ENCODE measurements around the gene CAMKK2.

Gene CAMKK2

GRCh38 chr12:121284551-121285390 is 11.7 kb downstream of the CAMKK2 start (continued):
- TF ChIP-seq ZBTB49 (tag by site-specific recombination; IDR thresholded peaks at IDR 0.05; ENCODE audit: low read depth) (no peak), EGR2 (tag by site-specific recombination; IDR thresholded peaks at IDR 0.05; ENCODE audit: low read depth) (no peak), REPIN1 (tag by site-specific recombination; IDR thresholded peaks at IDR 0.05; ENCODE audit: low read depth) (no peak), ZNF280C (tag by site-specific recombination; IDR thresholded peaks at IDR 0.05) (no peak), PBX3 (CRISPR knock-in tag; IDR thresholded peaks at IDR 0.05) (no peak)

GRCh38 chr12:121283841-121284240 is 12.7 kb downstream of the CAMKK2 start:
- no peak overlapping the region for H3K27ac ChIP-seq (ENCODE audit: extremely low read depth, low read depth, low read length)
- H3K4me1 ChIP-seq (ENCODE audit: control insufficient read depth, insufficient read depth, low read length): 0 out of 2 replicates have a peak, but pooled peaks cover 5% of the 10 kb centered on the region
- ChIA-PET CTCF (interaction anchor here (0.7 kb wide), 1 partner anchor 31 kb away, joined by 3 read pairs; no protein-coding TSS in a partner anchor), POLR2A (interaction anchor here (0.6 kb wide), 1 partner anchor 13 kb away, joined by 9 read pairs; no protein-coding TSS in a partner anchor)
- H3K9me3 ChIP-seq (ENCODE audit: control insufficient read depth, insufficient read depth, low read depth, low read length): no peaks in the 10 kb centered on the region
- H3K36me3 ChIP-seq (ENCODE audit: control insufficient read depth in 2 of 2, insufficient read depth in 1 of 2, low read length in 2 of 2): no peaks in the 10 kb centered on the region
- TF ChIP-seq ZNF830 (tag by site-specific recombination; IDR thresholded peaks at IDR 0.05; ENCODE audit: low read depth) (no peak), ZNF311 (tag by site-specific recombination; IDR thresholded peaks at IDR 0.05; ENCODE audit: borderline replicate concordance) (no peak), ZNF76 (tag by site-specific recombination; IDR thresholded peaks at IDR 0.05; ENCODE audit: borderline replicate concordance, low read depth) (no peak), RBAK (tag by site-specific recombination; IDR thresholded peaks at IDR 0.05) (no peak), ZFP37 (tag by site-specific recombination; IDR thresholded peaks at IDR 0.05) (no peak), BCL11A (tag by site-specific recombination; IDR thresholded peaks at IDR 0.05; ENCODE audit: low read depth) (no peak), OSR2 (tag by site-specific recombination; IDR thresholded peaks at IDR 0.05) (no peak), GLIS1 (tag by site-specific recombination; IDR thresholded peaks at IDR 0.05) (no peak), ZNF169 (tag by site-specific recombination; IDR thresholded peaks at IDR 0.05) (no peak), ZNF639 (tag by site-specific recombination; IDR thresholded peaks at IDR 0.05) (no peak), GLI2 (tag by site-specific recombination; IDR thresholded peaks at IDR 0.05; ENCODE audit: borderline replicate concordance, low read depth) (no peak), INSM2 (tag by site-specific recombination; IDR thresholded peaks at IDR 0.05) (no peak), OVOL3 (tag by site-specific recombination; IDR thresholded peaks at IDR 0.05) (no peak), ZNF660 (tag by site-specific recombination; IDR thresholded peaks at IDR 0.05) (no peak), ZNF48 (tag by site-specific recombination; IDR thresholded peaks at IDR 0.05) (no peak), GLIS2 (tag by site-specific recombination; IDR thresholded peaks at IDR 0.05) (no peak), MZF1 (tag by site-specific recombination; IDR thresholded peaks at IDR 0.05; ENCODE audit: borderline replicate concordance) (no peak), SCRT2 (tag by site-specific recombination; IDR thresholded peaks at IDR 0.05) (no peak), ZNF248 (tag by site-specific recombination; IDR thresholded peaks at IDR 0.05) (no peak), ZNF600 (tag by site-specific recombination; IDR thresholded peaks at IDR 0.05) (no peak)
- no peak overlapping the region for H3K4me3 ChIP-seq (ENCODE audit: low read depth, low read length)
